GM10248 (cell line): Measurements from ENCODE around the gene CGB5.

ENCODE experiments used
- CTCF ChIA-PET: fragments of 300-600 bp; sonication (Branson Sonifier 250); formaldehyde crosslinking; extraction: SDS; loops from one replicate; lab custom pipeline; 2021; ENCODE audit warnings: antibody characterized with exemption; lab: Yijun Ruan, JAX
- POLR2A ChIA-PET: fragments of 350-650 bp; sonication (Branson Sonifier 250); formaldehyde crosslinking; extraction: SDS; loops from one replicate; lab custom pipeline; 2020; ENCODE audit warnings: antibody characterized with exemption; lab: Yijun Ruan, JAX
- DNase-seq: peaks from one replicate; pipeline ENCODE4 v3.0.0; 2012; ENCODE audit errors: extremely low spot score
- CTCF ChIP-seq: IDR thresholded peaks from 2 replicates; pipeline ENCODE4 v1.5.1; 2012; ENCODE audit warnings: mild to moderate bottlenecking, low read depth; ENCODE audit errors: extremely low read depth, missing control alignments, control extremely low read depth

Gene CGB5

DNA sequence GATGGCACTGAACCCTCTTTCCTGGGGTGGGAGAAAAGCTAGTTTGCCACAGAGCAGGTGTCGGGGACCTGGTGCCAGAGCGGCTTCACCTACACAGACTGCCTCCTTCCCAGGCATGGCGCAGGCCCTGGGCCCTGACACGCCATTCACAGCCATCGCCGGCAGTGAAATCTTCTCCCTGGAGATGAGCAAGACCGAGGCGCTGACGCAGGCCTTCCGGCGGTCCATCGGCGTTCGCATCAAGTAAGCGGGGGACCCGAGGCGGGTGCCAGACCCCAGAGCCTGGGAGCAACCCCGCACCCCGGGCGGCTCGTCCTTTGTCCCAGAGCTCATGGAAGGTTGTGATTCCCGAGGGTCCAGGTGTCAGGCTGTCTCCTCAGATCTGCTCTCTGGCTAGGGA lies 36.7 kb upstream of the CGB5 start:
- no peak for TF ChIP-seq CTCF
- ChIA-PET POLR2A (no interaction called here), CTCF (interaction anchor here (1.2 to 2.8 kb wide), 2 partner anchors 12 to 14 kb away, joined by 6 to 14 read pairs; partner anchors contain the start of genes GYS1 and RUVBL2)
- no peak for DNase-seq

DNA sequence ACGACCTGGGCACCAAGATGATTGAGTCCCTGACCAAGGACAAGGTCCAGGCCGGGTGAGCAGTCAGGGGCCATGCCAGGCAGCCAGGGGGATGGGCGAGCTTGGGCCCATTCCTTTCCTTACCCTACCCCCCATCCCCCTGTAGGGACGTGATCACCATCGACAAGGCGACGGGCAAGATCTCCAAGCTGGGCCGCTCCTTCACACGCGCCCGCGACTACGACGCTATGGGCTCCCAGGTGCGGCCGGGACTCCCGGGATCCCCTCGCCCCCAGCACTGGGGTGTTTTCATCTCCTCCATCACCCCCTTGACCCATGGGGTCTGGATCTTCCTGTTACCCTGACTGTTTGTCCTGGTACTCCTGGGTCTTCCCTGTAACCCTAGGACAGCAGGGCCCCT lies 33.8 kb upstream of the CGB5 start:
- POLR2A ChIA-PET = interaction anchor here (0.6 kb wide), 1 partner anchor 1783 kb away, joined by 7 read pairs; no protein-coding TSS in a partner anchor
- CTCF ChIA-PET = interaction anchor here (0.9 to 3.9 kb wide), 5 partner anchors 9 to 136 kb away, joined by 3 to 45 read pairs (median 11); partner anchors contain the start of genes GYS1 and RUVBL2
- no peak for DNase-seq
- TF ChIP-seq CTCF = no peak

DNA sequence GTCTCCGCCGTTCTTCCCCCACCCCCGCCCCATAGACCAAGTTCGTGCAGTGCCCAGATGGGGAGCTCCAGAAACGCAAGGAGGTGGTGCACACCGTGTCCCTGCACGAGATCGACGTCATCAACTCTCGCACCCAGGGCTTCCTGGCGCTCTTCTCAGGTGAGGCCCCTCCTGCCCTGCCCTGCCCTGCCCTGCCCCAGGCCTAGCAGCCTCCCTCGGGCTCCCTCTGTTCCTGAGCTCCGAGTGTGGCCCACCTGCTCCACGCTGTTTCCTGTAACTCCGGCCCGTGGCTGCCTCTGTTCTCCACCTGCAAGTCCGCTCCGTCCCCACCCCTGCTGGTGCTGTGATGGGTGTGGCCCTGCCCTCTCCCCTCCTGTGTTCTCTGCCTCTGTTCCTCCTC lies 33.2 kb upstream of the CGB5 start:
- no peak for DNase-seq
- CTCF ChIA-PET = interaction anchor here (0.9 to 3.9 kb wide), 4 partner anchors 12 to 136 kb away, joined by 3 to 45 read pairs (median 7); partner anchors contain the start of genes GYS1 and RUVBL2
- POLR2A ChIA-PET = no interaction called here

GRCh38 chr19:49011194-49011593 lies 32.5 kb upstream of the CGB5 start:
- POLR2A ChIA-PET = no interaction called here
- TF ChIP-seq CTCF = no peak
- no peak for DNase-seq
- CTCF ChIA-PET = interaction anchor here (3.5 to 3.9 kb wide), 2 partner anchors 12 to 13 kb away, joined by 36 to 45 read pairs; no protein-coding TSS in a partner anchor

More for the DNA sequence above, 33.2 kb upstream of the CGB5 start:
- no peak for TF ChIP-seq CTCF

- DNase-seq = no peak
- ChIA-PET CTCF (interaction anchor here (1.5 to 3.5 kb wide), 2 partner anchors 15 to 21 kb away, joined by 8 to 36 read pairs; partner anchors contain the start of genes GYS1 and RUVBL2), POLR2A (interaction anchor here (0.6 to 0.8 kb wide), 3 partner anchors 10 to 431 kb away, joined by 3 to 7 read pairs (median 6); no protein-coding TSS in a partner anchor)
- TF ChIP-seq CTCF = no peak
These were observed 29.4 kb upstream of the CGB5 start for GRCh38 chr19:49014123-49014869.

GRCh38 chr19:49014870-49015255 lies 28.8 kb upstream of the CGB5 start:
- ChIA-PET CTCF (interaction anchor here (1.5 to 3.5 kb wide), 3 partner anchors 15 to 22 kb away, joined by 4 to 36 read pairs (median 8); partner anchors contain the start of genes GYS1 and RUVBL2), POLR2A (no interaction called here)
- TF ChIP-seq CTCF = no peak
- DNase-seq = no peak
